A549 (cell line): ENCODE data around the gene LLCFC1. TPM values are rescaled to one million over a fixed set of nuclear protein-coding genes. Genes with fewer than 3 reads are reported as not detected.
A peak's percentile ranks its signal among the peaks of the same experiment; 100 is the strongest.

Source experiments
- ATAC-seq, 2 experiments: fragments of 200-7000 bp in 1 of 2; fragments of >200 bp in 1 of 2; cut with Nextera tagmentation in 1 of 2; cut with Tn5 transposase in 1 of 2; 3 replicates each; pipeline versions ENCODE4 v1.8.0 to v1.9.1; 2018 to 2020; ENCODE audit warnings: mild to moderate bottlenecking in 1 of 2, moderate library complexity in 1 of 2
- CTCF ChIA-PET: fragments of 300-600 bp; sonication (Branson Sonifier 250); formaldehyde crosslinking; extraction: SDS; loops from one replicate; lab custom pipeline; 2021; ENCODE audit warnings: antibody characterized with exemption, inconsistent platforms; lab: Yijun Ruan, JAX
- POLR2A ChIA-PET: fragments of 350-600 bp; formaldehyde crosslinking; extraction: SDS; loops from one replicate; lab custom pipeline; 2021; ENCODE audit warnings: antibody characterized with exemption, inconsistent platforms; lab: Yijun Ruan, JAX
- DNase-seq, 2 experiments: peaks; one replicate each; pipeline versions ENCODE4 v3.0.0 to v3.0.0-alpha.2; 2011 to 2016; ENCODE audit warnings: low read depth in 1 of 2, low spot score in 1 of 2
- FAIRE-seq: peaks from 2 replicates; lab custom pipeline; 2011; peaks lifted over from hg19 to GRCh38; lab: Jason Lieb, UNC
- H3K27ac ChIP-seq, 2 experiments: fragments of >200 bp; sonication (Bioruptor Twin); formaldehyde crosslinking; 3 replicates each; pipeline ENCODE4 v1.5.1; 2016 to 2017
- H3K4me1 ChIP-seq: fragments of >200 bp; sonication (Bioruptor Twin); formaldehyde crosslinking; 3 replicates; pipeline ENCODE4 v1.6.1; 2016
- H3K4me2 ChIP-seq: fragments of >200 bp; sonication (Bioruptor Twin); formaldehyde crosslinking; 3 replicates; pipeline ENCODE4 v1.6.1; 2016
- H3K4me3 ChIP-seq: fragments of >200 bp; sonication (Bioruptor Twin); formaldehyde crosslinking; 3 replicates; pipeline ENCODE4 v1.5.1; 2016
- H3K9me3 ChIP-seq: fragments of >200 bp; sonication (Bioruptor Twin); formaldehyde crosslinking; 3 replicates; pipeline ENCODE4 v1.6.1; 2016
- ATOH8 ChIP-seq: fragments of 250-450 bp; sonication (Bioruptor Pico); IDR thresholded peaks from 2 replicates; pipeline ENCODE4 v1.5.0; 2020; ENCODE audit warnings: low read depth, mild to moderate bottlenecking, moderate library complexity
- CBX2 ChIP-seq: fragments of 200-600 bp; sonication (generic); IDR thresholded peaks from 2 replicates; pipeline ENCODE4 v1.6.1; 2016; ENCODE audit warnings: low read depth, mild to moderate bottlenecking, borderline replicate concordance
- CBX8 ChIP-seq: fragments of 200-600 bp; sonication (generic); IDR thresholded peaks from 2 replicates; pipeline ENCODE4 v1.6.1; 2016
- CHD2 ChIP-seq: fragments of 150-350 bp; IDR thresholded peaks from 2 replicates; pipeline ENCODE4 v1.6.1; 2014; ENCODE audit warnings: low read length; ENCODE audit not compliant: partially characterized antibody
- EHF ChIP-seq: fragments of 250-450 bp; sonication (Bioruptor Pico); IDR thresholded peaks from 2 replicates; pipeline ENCODE4 v1.5.0; 2020; ENCODE audit warnings: mild to moderate bottlenecking
- ELK1 ChIP-seq: fragments of 150-350 bp; IDR thresholded peaks from 2 replicates; pipeline ENCODE4 v1.6.1; 2014; ENCODE audit warnings: low read depth, mild to moderate bottlenecking, low read length
- ESRRA ChIP-seq: fragments of 150-350 bp; IDR thresholded peaks from 2 replicates; pipeline ENCODE4 v1.6.1; 2014; ENCODE audit warnings: mild to moderate bottlenecking, low read length, borderline replicate concordance
- FOSB ChIP-seq: fragments of 250-450 bp; sonication (Bioruptor Pico); IDR thresholded peaks from 2 replicates; pipeline ENCODE4 v1.5.0; 2020; ENCODE audit warnings: mild to moderate bottlenecking, moderate library complexity
- FOXS1 ChIP-seq: fragments of 250-450 bp; sonication (Bioruptor Pico); IDR thresholded peaks from 2 replicates; pipeline ENCODE4 v1.5.0; 2020; ENCODE audit warnings: mild to moderate bottlenecking, moderate library complexity
- HMGXB4 ChIP-seq: fragments of 250-450 bp; sonication (Bioruptor Pico); IDR thresholded peaks from 2 replicates; pipeline ENCODE4 v1.5.0; 2021; ENCODE audit warnings: mild to moderate bottlenecking, moderate library complexity, borderline replicate concordance
- HOXB5 ChIP-seq: fragments of 250-450 bp; sonication (Bioruptor Pico); IDR thresholded peaks from 2 replicates; pipeline ENCODE4 v1.5.0; 2020; ENCODE audit warnings: mild to moderate bottlenecking, moderate library complexity
- JUN ChIP-seq, 2 experiments: fragments of >200 bp; sonication (Bioruptor Twin); formaldehyde crosslinking; IDR thresholded peaks; 2 replicates in 1 of 2; 3 replicates in 1 of 2; pipeline ENCODE4 v1.6.1; 2016 to 2017
- KDM1A ChIP-seq: fragments of 200-600 bp; sonication (generic); IDR thresholded peaks from 2 replicates; pipeline ENCODE4 v1.6.1; 2016; ENCODE audit warnings: low read depth, mild to moderate bottlenecking
- KDM5A ChIP-seq: fragments of 200-600 bp; sonication (generic); IDR thresholded peaks from 2 replicates; pipeline ENCODE4 v1.6.1; 2016; ENCODE audit warnings: antibody characterized with exemption, mild to moderate bottlenecking
- MAFK ChIP-seq: fragments of 450-650 bp; IDR thresholded peaks from 2 replicates; pipeline ENCODE4 v1.6.1; 2014; ENCODE audit not compliant: partially characterized antibody
- MYC ChIP-seq: IDR thresholded peaks from 2 replicates; pipeline ENCODE4 v1.6.1; 2012; ENCODE audit warnings: mild to moderate bottlenecking, inconsistent platforms, low read length, improper control_type of control experiment, borderline replicate concordance
- NR3C1 ChIP-seq: fragments of >200 bp; sonication (Bioruptor Twin); formaldehyde crosslinking; IDR thresholded peaks from 3 replicates; pipeline ENCODE4 v1.6.1; 2017
- PHF8 ChIP-seq: fragments of 200-600 bp; sonication (generic); IDR thresholded peaks from 2 replicates; pipeline ENCODE4 v1.6.1; 2016; ENCODE audit warnings: low read depth, mild to moderate bottlenecking, antibody characterized with exemption, moderate library complexity, borderline replicate concordance
- POLR2A ChIP-seq: IDR thresholded peaks from 2 replicates; pipeline ENCODE4 v1.6.1; 2012; ENCODE audit warnings: mild to moderate bottlenecking, low read length
- RARB ChIP-seq: fragments of 250-450 bp; sonication (Bioruptor Pico); IDR thresholded peaks from 2 replicates; pipeline ENCODE4 v1.8.0; 2021; ENCODE audit warnings: mild to moderate bottlenecking, moderate library complexity
- REST ChIP-seq: fragments of 200-600 bp; sonication (generic); IDR thresholded peaks from 2 replicates; pipeline ENCODE4 v1.6.1; 2016; ENCODE audit warnings: antibody characterized with exemption, mild to moderate bottlenecking, moderate library complexity
- RFX5 ChIP-seq: fragments of 450-650 bp; IDR thresholded peaks from 2 replicates; pipeline ENCODE4 v1.7.1; 2014; ENCODE audit warnings: antibody characterized with exemption, mild to moderate bottlenecking, moderate library complexity
- RNF2 ChIP-seq: fragments of 200-600 bp; sonication (generic); IDR thresholded peaks from 2 replicates; pipeline ENCODE4 v1.6.1; 2016; ENCODE audit warnings: low read depth, mild to moderate bottlenecking, antibody characterized with exemption, moderate library complexity, borderline replicate concordance
- SMC3 ChIP-seq: fragments of >200 bp; sonication (Bioruptor Twin); formaldehyde crosslinking; IDR thresholded peaks from 3 replicates; pipeline ENCODE4 v1.6.1; 2018; ENCODE audit warnings: inconsistent platforms
- ZFP36 ChIP-seq: fragments of 450-650 bp; IDR thresholded peaks from 2 replicates; pipeline ENCODE4 v1.6.1; 2014; ENCODE audit warnings: borderline replicate concordance; ENCODE audit not compliant: partially characterized antibody
- ZSCAN20 ChIP-seq: fragments of 250-450 bp; sonication (Bioruptor Pico); IDR thresholded peaks from 2 replicates; pipeline ENCODE4 v1.8.0; 2022; ENCODE audit warnings: mild to moderate bottlenecking, moderate library complexity
- WGBS: methylation state at CpG from one replicate; pipeline ENCODE4 v1.1.6; 2017; ENCODE audit errors: missing lambda C conversion rate; 5-methylcytosine and 5-hydroxymethylcytosine counted together
- polyA plus RNA-seq, 4 experiments: library from polyadenylated mRNA; depleted of rRNA in 3 of 4; stranded (reverse); fragments of >200 nt; fragmentation: RNase III in 1 of 4; extraction: RNeasy Plus Mini Kit Qiagen cat#74134 plus additional on column Dnase treatment in 1 of 4; gene quantifications; 2 replicates in 3 of 4; 3 replicates in 1 of 4; pipeline ENCODE4 v1.2.3, GENCODE V29; 2011 to 2017

LLCFC1 gene
- polyA plus RNA-seq, 2 of the 4 experiments (the other 2 are of a cell fraction): not detected

- no peaks in the 10 kb centered on the region for H3K4me1 ChIP-seq
- DNase-seq (no peak), FAIRE-seq (no peak), ATAC-seq (no peak)
- H3K9me3 ChIP-seq: peaks cover 2% of the 10 kb centered on the region; the same call in 1 of the 3 replicates
- 8% methylated on average over 2 of the region's 2 CpGs for WGBS
- POLR2A ChIA-PET: no interaction called here
- no peak for TF ChIP-seq HOXB5
- no peak for TF ChIP-seq RARB (CRISPR knock-in tag)
- TF ChIP-seq MAFK: peak; percentile 43
- no peak for TF ChIP-seq RNF2
- TF ChIP-seq, all 56 proteins: peak for 1
- CTCF ChIA-PET: interaction anchor here (0.6 to 1.8 kb wide), 3 partner anchors 9 to 364 kb away, joined by 3 to 8 read pairs (median 4); no protein-coding TSS in a partner anchor
- Histone ChIP-seq H3K4me3 (no peak overlapping the region), H3K27ac (no peak overlapping the region), H3K4me2 (no peak overlapping the region)
These were observed 29.3 kb upstream of the LLCFC1 start for GRCh38 chr7:142910031-142910433.

- ChIA-PET CTCF (interaction anchor here (1.3 to 1.8 kb wide), 2 partner anchors 9 to 91 kb away, joined by 4 to 8 read pairs; no protein-coding TSS in a partner anchor), POLR2A (no interaction called here)
- no peak overlapping the region for H3K4me3 ChIP-seq
- H3K9me3 ChIP-seq: peaks cover 2% of the 10 kb centered on the region; the same call in 1 of the 3 replicates
- ATAC-seq (no peak), FAIRE-seq (no peak), DNase-seq (no peak)
- no peak overlapping the region for H3K27ac ChIP-seq
- TF ChIP-seq RARB (CRISPR knock-in tag): no peak
- no peak for TF ChIP-seq JUN (IDR thresholded peaks at IDR 0.05)
- TF ChIP-seq REST: no peak
- TF ChIP-seq CBX8: no peak
- no peak for TF ChIP-seq EHF (CRISPR knock-in tag)
- TF ChIP-seq MAFK: no peak
- TF ChIP-seq FOSB: no peak
- no peak for TF ChIP-seq ATOH8 (CRISPR knock-in tag)
- TF ChIP-seq CHD2: no peak
- no peak for TF ChIP-seq SMC3
- no peak for TF ChIP-seq FOXS1
- no peak for TF ChIP-seq ZFP36
- no peak for TF ChIP-seq NR3C1
- TF ChIP-seq ZSCAN20 (CRISPR knock-in tag): no peak
- TF ChIP-seq POLR2A: no peak
- TF ChIP-seq KDM1A: no peak
- TF ChIP-seq ELK1: no peak
- H3K4me2 ChIP-seq: no peak overlapping the region
- WGBS: 4% methylated on average over 2 of the region's 2 CpGs
- no peaks in the 10 kb centered on the region for H3K4me1 ChIP-seq
These were observed 28.8 kb upstream of the LLCFC1 start for GRCh38 chr7:142910481-142910880.

- no peak for FAIRE-seq
- no peak for TF ChIP-seq HOXB5
- TF ChIP-seq MYC: no peak
- no peak for TF ChIP-seq HMGXB4
- no peak for TF ChIP-seq RFX5
- no peak for TF ChIP-seq JUN (IDR thresholded peaks at IDR 0.05)
- TF ChIP-seq KDM5A: no peak
- TF ChIP-seq CBX2: no peak
- no peak for TF ChIP-seq ELK1
- TF ChIP-seq PHF8: no peak
- no peak for TF ChIP-seq ESRRA
- TF ChIP-seq ZFP36: no peak
These were observed 26.2 kb upstream of the LLCFC1 start for GRCh38 chr7:142913051-142913450.

More at GRCh38 chr7:142913051-142913450, 26.2 kb upstream of the LLCFC1 start:
- ChIA-PET CTCF (no interaction called here), POLR2A (no interaction called here)
- Histone ChIP-seq H3K4me1 (no peaks in the 10 kb centered on the region), H3K27ac (no peak overlapping the region), H3K4me2 (no peak overlapping the region), H3K4me3 (no peak overlapping the region), H3K9me3 (no peaks in the 10 kb centered on the region)
- no peak for DNase-seq
- no peak for ATAC-seq
- 0% methylated on average over 3 of the region's 3 CpGs for WGBS
